ENCODE results near the gene AAMP. TPM values are rescaled to one million over a fixed set of nuclear protein-coding genes. Genes with fewer than 3 reads are reported as not detected.
A peak's percentile ranks its signal among the peaks of the same experiment; 100 is the strongest.

AAMP gene
- total and polyA plus RNA-seq, 3 experiments from 2014 or later: 86.1 to 95.2 (median 94.8) TPM

GRCh38 chr2:218285604-218286003 lies 15.7 kb upstream of the AAMP start:
- POLR2A ChIA-PET: interaction anchor here (0.5 to 4.3 kb wide), 5 partner anchors 9 to 993 kb away, joined by 3 to 41 read pairs (median 6); partner anchors contain the start of genes AAMP and PNKD

GRCh38 chr2:218284106-218284811 lies 14.3 kb upstream of the AAMP start:
- Mint-ChIP-seq H3K27me3 (no peaks in the 10 kb centered on the region), H3K36me3 (peaks cover 0 to 42% (median 4%) of the 10 kb centered on the region in 3 donors), H3K27ac (peak overlapping the region; percentile 97 to 100 (median 99)), H3K4me3 (peak overlapping the region; percentile 69 to 93 (median 89)), H3K4me1 (peaks cover 68 to 81% (median 69%) of the 10 kb centered on the region in 3 donors), H3K9me3 (no peaks in the 10 kb centered on the region)
- peak in 4 of 5 donors; percentile 52 to 75 (median 54) for DNase-seq
- Histone ChIP-seq H3K4me1 (ENCODE audit: insufficient read depth, low read length) (peaks cover 62% of the 10 kb centered on the region), H3K27ac (ENCODE audit: low read depth, low read length) (peak overlapping the region; percentile 96), H3K4me3 (ENCODE audit: low read length) (peak overlapping the region; percentile 25), H3K9me3 (ENCODE audit: low read length) (no peaks in the 10 kb centered on the region), H3K36me3 (ENCODE audit: insufficient read depth, low read length) (peaks cover 37% of the 10 kb centered on the region), H3K27me3 (ENCODE audit: insufficient read depth, low read length, poor library complexity, severe bottlenecking) (no peaks in the 10 kb centered on the region)
- ChIA-PET CTCF (interaction anchor here (1.7 to 7.8 kb wide), 3 partner anchors 9 to 11 kb away, joined by 5 to 134 read pairs (median 10); partner anchors contain the start of genes AAMP and PNKD), POLR2A (interaction anchor here (0.5 to 1.1 kb wide), 4 partner anchors 9 to 125 kb away, joined by 3 to 5 read pairs (median 4); no protein-coding TSS in a partner anchor)

More at GRCh38 chr2:218285604-218286003, 15.7 kb upstream of the AAMP start:
- peak in 2 of 5 donors; percentile 17 to 21 for DNase-seq
- Mint-ChIP-seq H3K36me3 (peaks cover 0 to 36% (median 2%) of the 10 kb centered on the region in 3 donors), H3K9me3 (no peaks in the 10 kb centered on the region), H3K4me3 (peak overlapping the region; percentile 76 to 93 (median 89)), H3K27ac (peak overlapping the region; percentile 97 to 100 (median 99)), H3K4me1 (peaks cover 75 to 83% (median 81%) of the 10 kb centered on the region in 3 donors), H3K27me3 (no peaks in the 10 kb centered on the region)
- CTCF ChIA-PET: interaction anchor here (0.6 to 7.8 kb wide), 9 partner anchors 8 to 111 kb away, joined by 3 to 134 read pairs (median 6); partner anchors contain the start of genes AAMP, CATIP and PNKD
- H3K9me3 ChIP-seq (ENCODE audit: low read length): no peaks in the 10 kb centered on the region
- peaks cover 23% of the 10 kb centered on the region for H3K36me3 ChIP-seq (ENCODE audit: insufficient read depth, low read length)
- H3K4me1 ChIP-seq (ENCODE audit: insufficient read depth, low read length): peaks cover 75% of the 10 kb centered on the region
- peak overlapping the region; percentile 96 for H3K27ac ChIP-seq (ENCODE audit: low read depth, low read length)
- no peaks in the 10 kb centered on the region for H3K27me3 ChIP-seq (ENCODE audit: insufficient read depth, low read length, poor library complexity, severe bottlenecking)
- H3K4me3 ChIP-seq (ENCODE audit: low read length): peak overlapping the region; percentile 60

- Mint-ChIP-seq H3K4me1 (peaks cover 52 to 67% (median 56%) of the 10 kb centered on the region in 3 donors), H3K4me3 (peak overlapping the region in 1 of 7 donors; percentile 69), H3K27me3 (no peaks in the 10 kb centered on the region), H3K36me3 (peaks cover 0 to 58% (median 10%) of the 10 kb centered on the region in 3 donors), H3K9me3 (no peaks in the 10 kb centered on the region), H3K27ac (peak overlapping the region in 5 of 8 donors; percentile 42 to 100 (median 99))
- no peak overlapping the region for H3K4me3 ChIP-seq (ENCODE audit: low read length)
- H3K36me3 ChIP-seq (ENCODE audit: insufficient read depth, low read length): peaks cover 53% of the 10 kb centered on the region
- ChIA-PET POLR2A (interaction anchor here (0.5 to 0.9 kb wide), 2 partner anchors 13 to 971 kb away, joined by 3 to 6 read pairs; partner anchors contain the start of gene TUBA4B), CTCF (interaction anchor here (1.2 to 7.8 kb wide), 3 partner anchors 9 to 74 kb away, joined by 6 to 134 read pairs (median 6); partner anchors contain the start of genes AAMP and PNKD)
- no peak overlapping the region for H3K27ac ChIP-seq (ENCODE audit: low read depth, low read length)
- no peaks in the 10 kb centered on the region for H3K9me3 ChIP-seq (ENCODE audit: low read length)
- peaks cover 45% of the 10 kb centered on the region for H3K4me1 ChIP-seq (ENCODE audit: insufficient read depth, low read length)
- DNase-seq: no peak
- no peaks in the 10 kb centered on the region for H3K27me3 ChIP-seq (ENCODE audit: insufficient read depth, low read length, poor library complexity, severe bottlenecking)
Measured at GRCh38 chr2:218282173-218282991, 12.4 kb upstream of the AAMP start.

GRCh38 chr2:218281449-218281848 lies 11.5 kb upstream of the AAMP start:
- H3K27me3 Mint-ChIP-seq: no peaks in the 10 kb centered on the region
- H3K9me3 Mint-ChIP-seq: no peaks in the 10 kb centered on the region
- no peaks in the 10 kb centered on the region for H3K9me3 ChIP-seq (ENCODE audit: low read length)
- H3K4me3 Mint-ChIP-seq: peak overlapping the region in 1 of 7 donors; percentile 54
- peaks cover 43 to 62% (median 46%) of the 10 kb centered on the region in 3 donors for H3K4me1 Mint-ChIP-seq
- no peak for DNase-seq
- POLR2A ChIA-PET: interaction anchor here (0.7 kb wide), 1 partner anchor 35 kb away, joined by 3 read pairs; no protein-coding TSS in a partner anchor
- no peak overlapping the region for H3K27ac ChIP-seq (ENCODE audit: low read depth, low read length)
- no peaks in the 10 kb centered on the region for H3K27me3 ChIP-seq (ENCODE audit: insufficient read depth, low read length, poor library complexity, severe bottlenecking)
- peaks cover 3 to 65% (median 15%) of the 10 kb centered on the region in 3 donors for H3K36me3 Mint-ChIP-seq
- no peak overlapping the region for H3K4me3 ChIP-seq (ENCODE audit: low read length)
- peaks cover 37% of the 10 kb centered on the region for H3K4me1 ChIP-seq (ENCODE audit: insufficient read depth, low read length)
- CTCF ChIA-PET: interaction anchor here (7.8 kb wide), 1 partner anchor 8 kb away, joined by 134 read pairs; the partner anchor contains the start of genes AAMP and PNKD
- peak overlapping the region in 6 of 8 donors; percentile 76 to 89 (median 86) for H3K27ac Mint-ChIP-seq
- peaks cover 62% of the 10 kb centered on the region for H3K36me3 ChIP-seq (ENCODE audit: insufficient read depth, low read length)

- Mint-ChIP-seq H3K4me1 (peaks cover 32 to 52% (median 35%) of the 10 kb centered on the region in 3 donors), H3K4me3 (no peak overlapping the region), H3K9me3 (no peaks in the 10 kb centered on the region), H3K36me3 (peaks cover 3 to 74% (median 15%) of the 10 kb centered on the region in 3 donors), H3K27me3 (no peaks in the 10 kb centered on the region), H3K27ac (peak overlapping the region in 7 of 8 donors; percentile 15 to 76 (median 67))
- no peak for DNase-seq
- no peaks in the 10 kb centered on the region for H3K27me3 ChIP-seq (ENCODE audit: insufficient read depth, low read length, poor library complexity, severe bottlenecking)
- H3K9me3 ChIP-seq (ENCODE audit: low read length): no peaks in the 10 kb centered on the region
- CTCF ChIA-PET: interaction anchor here (7.8 kb wide), 1 partner anchor 7 kb away, joined by 134 read pairs; the partner anchor contains the start of genes AAMP and PNKD
- H3K36me3 ChIP-seq (ENCODE audit: insufficient read depth, low read length): peaks cover 73% of the 10 kb centered on the region
- H3K4me1 ChIP-seq (ENCODE audit: insufficient read depth, low read length): peaks cover 26% of the 10 kb centered on the region
- POLR2A ChIA-PET: interaction anchor here (0.7 kb wide), 1 partner anchor 12 kb away, joined by 3 read pairs; no protein-coding TSS in a partner anchor
- H3K4me3 ChIP-seq (ENCODE audit: low read length): no peak overlapping the region
- no peak overlapping the region for H3K27ac ChIP-seq (ENCODE audit: low read depth, low read length)
Measured at GRCh38 chr2:218280260-218280870, 10.4 kb upstream of the AAMP start.

GRCh38 chr2:218278531-218279360 lies 8.8 kb upstream of the AAMP start:
- Mint-ChIP-seq H3K4me1 (peaks cover 16 to 44% (median 22%) of the 10 kb centered on the region in 3 donors), H3K27ac (peak overlapping the region in 6 of 8 donors; percentile 63 to 90 (median 76)), H3K27me3 (no peaks in the 10 kb centered on the region), H3K4me3 (no peak overlapping the region), H3K9me3 (no peaks in the 10 kb centered on the region), H3K36me3 (peaks cover 3 to 83% (median 22%) of the 10 kb centered on the region in 3 donors)
- no peak overlapping the region for H3K27ac ChIP-seq (ENCODE audit: low read depth, low read length)
- peaks cover 89% of the 10 kb centered on the region for H3K36me3 ChIP-seq (ENCODE audit: insufficient read depth, low read length)
- ChIA-PET POLR2A (no interaction called here), CTCF (interaction anchor here (1.0 to 2.2 kb wide), 2 partner anchors 12 to 77 kb away, joined by 4 to 8 read pairs; partner anchors contain the start of gene CATIP)
- no peaks in the 10 kb centered on the region for H3K27me3 ChIP-seq (ENCODE audit: insufficient read depth, low read length, poor library complexity, severe bottlenecking)
- H3K4me1 ChIP-seq (ENCODE audit: insufficient read depth, low read length): peaks cover 10% of the 10 kb centered on the region
- no peak for DNase-seq
- no peaks in the 10 kb centered on the region for H3K9me3 ChIP-seq (ENCODE audit: low read length)
- H3K4me3 ChIP-seq (ENCODE audit: low read length): no peak overlapping the region
